DMS53 treated with DMSO at 0.1 percent for 48 hours (cell line): ENCODE data around the gene GPX8.

ENCODE experiments used
- DNase-seq: peaks from one replicate; lab custom pipeline; 2025; ENCODE audit not compliant: unreplicated experiment; lab: John Stamatoyannopoulos, UW

Gene GPX8

GRCh38 chr5:55172051-55172899 lies 12.3 kb downstream of the GPX8 start:
- DNase-seq, result peak; percentile 93

- peak; percentile 68 for DNase-seq
These were observed 13.1 kb downstream of the GPX8 start, which contains the start of gene CDC20B for GRCh38 chr5:55172937-55173686. CDC20B (minus strand) TSS chr5:55173177; CDS start chr5:55173000, 177 bp downstream.

GRCh38 chr5:55173687-55174230 lies 13.8 kb downstream of the GPX8 start:
- no peak for DNase-seq

- DNase-seq, result no peak
These were observed 15.8 kb downstream of the GPX8 start for GRCh38 chr5:55175781-55176175.

- peak; percentile 35 for DNase-seq
These were observed 16.3 kb downstream of the GPX8 start for GRCh38 chr5:55176176-55176818.

GRCh38 chr5:55177078-55177477 lies 17.1 kb downstream of the GPX8 start:
- no peak for DNase-seq

DNA sequence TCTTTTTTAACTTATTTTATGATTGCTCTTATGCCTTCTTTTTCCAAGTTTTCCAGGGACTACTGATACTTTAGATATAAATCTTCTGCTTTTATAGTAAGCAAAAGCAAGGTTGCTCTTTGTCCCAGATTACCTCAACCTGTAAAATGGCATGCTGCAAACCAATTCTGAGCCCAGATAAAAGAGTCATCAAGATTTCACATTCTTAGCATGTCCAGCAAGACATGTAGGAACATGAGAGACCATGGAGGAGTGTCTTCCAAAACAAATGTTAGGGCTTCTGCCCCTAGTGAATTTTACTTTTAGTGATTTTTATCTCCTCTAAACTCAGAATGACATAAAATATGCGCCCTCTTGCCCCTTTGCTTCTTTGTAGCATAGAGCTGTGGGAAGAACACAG lies 20.0 kb downstream of the GPX8 start:
- DNase-seq, result no peak

GRCh38 chr5:55187370-55187769 lies 27.4 kb downstream of the GPX8 start:
- peak; percentile 77 for DNase-seq

- DNase-seq, result peak; percentile 83
These were observed 28.9 kb downstream of the GPX8 start for GRCh38 chr5:55188656-55189540.

GRCh38 chr5:55191165-55191564 lies 31.2 kb downstream of the GPX8 start:
- DNase-seq, result no peak

- DNase-seq, result no peak
These were observed 45.0 kb downstream of the GPX8 start for GRCh38 chr5:55205001-55205400.

DNA sequence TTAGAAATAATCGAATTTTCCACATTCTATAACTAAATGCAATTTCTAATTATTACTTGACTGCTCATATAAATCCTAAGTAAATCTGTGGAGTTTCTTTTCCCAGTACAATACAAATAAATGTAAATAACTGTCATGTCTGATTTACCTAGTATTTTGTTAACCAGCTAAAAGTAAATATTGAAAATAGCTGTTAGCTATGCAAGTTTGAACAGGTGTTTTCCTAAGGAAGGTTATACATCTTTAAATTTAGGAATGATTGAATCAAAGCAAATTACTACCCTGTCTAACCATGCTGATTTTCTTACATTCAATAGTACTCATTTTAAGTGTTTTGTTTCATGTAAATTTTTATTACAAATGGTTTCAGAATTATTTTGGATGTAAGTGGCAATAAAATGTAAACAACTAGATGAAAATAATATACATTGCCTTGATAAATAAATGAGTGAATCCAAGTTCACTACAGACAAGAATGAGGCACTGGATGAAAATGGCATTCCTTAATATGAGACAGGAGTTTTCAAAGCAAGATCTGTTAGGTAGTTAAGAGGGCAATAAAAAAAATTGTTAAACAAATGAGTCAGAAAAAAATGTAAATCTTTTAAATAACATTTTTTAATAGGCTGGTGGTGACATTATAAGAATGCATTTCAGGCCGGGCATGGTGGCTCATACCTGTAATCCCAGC lies 51.4 kb downstream of the GPX8 start:
- DNase-seq, result peak; percentile 57
